Gastroesophageal sphincter (tissue), 3 donors: ENCODE results near the gene ACTL6B.

Experiments used
- CTCF ChIP-seq, 4 experiments: fragments of 200-600 bp in 2 of 4; fragments of 450-650 bp in 2 of 4; sonication (generic) in 1 of 4; IDR thresholded peaks; one replicate each; pipeline ENCODE4 v1.5.1; 2017 to 2019; ENCODE audit warnings: antibody characterized with exemption in 4 of 4, mild to moderate bottlenecking in 2 of 4, moderate library complexity in 2 of 4
- EP300 ChIP-seq: sonication (generic); formaldehyde crosslinking; IDR thresholded peaks from one replicate; pipeline ENCODE4 v1.6.1; 2017; ENCODE audit warnings: antibody characterized with exemption, mild to moderate bottlenecking

GRCh38 chr7:100632951-100633717 is 23.1 kb downstream of the ACTL6B start:
- TF ChIP-seq CTCF (IDR thresholded peaks at IDR 0.05) (peak in 2 of 4 experiments; percentile 46 to 52), EP300 (no peak)
